PC-9 (cell line): ENCODE results near the gene GYPC.

Source experiments
- CTCF ChIP-seq: fragments of 200-600 bp; sonication (generic); conservative IDR thresholded peaks from 2 replicates; pipeline ENCODE4 v1.6.1; 2017; ENCODE audit warnings: mixed run types, antibody characterized with exemption, mild to moderate bottlenecking, moderate library complexity
- EZH2 ChIP-seq: fragments of 200-600 bp; sonication (generic); IDR thresholded peaks from 2 replicates; pipeline ENCODE4 v1.8.0; 2017; ENCODE audit warnings: antibody characterized with exemption, low read depth

GRCh38 chr2:126638746-126639145 is 17.2 kb upstream of the GYPC start:
- TF ChIP-seq EZH2 = no peak
- TF ChIP-seq CTCF = no peak
